GM12873 (cell line): Measurements from ENCODE around the gene ADPRH.

Experiments
- TF ChIP-seq, protein P1 (sequence below): IDR thresholded peaks from 2 replicates; pipeline ENCODE4 v1.5.1; 2012; ENCODE audit warnings: low read depth, mild to moderate bottlenecking, moderate library complexity, low read length, control low read depth; ENCODE audit not compliant: insufficient read depth; ENCODE audit errors: missing control alignments

Gene ADPRH

GRCh38 chr3:119611664-119612063 is 32.4 kb downstream of the ADPRH start:
- TF ChIP-seq, protein P1, sequence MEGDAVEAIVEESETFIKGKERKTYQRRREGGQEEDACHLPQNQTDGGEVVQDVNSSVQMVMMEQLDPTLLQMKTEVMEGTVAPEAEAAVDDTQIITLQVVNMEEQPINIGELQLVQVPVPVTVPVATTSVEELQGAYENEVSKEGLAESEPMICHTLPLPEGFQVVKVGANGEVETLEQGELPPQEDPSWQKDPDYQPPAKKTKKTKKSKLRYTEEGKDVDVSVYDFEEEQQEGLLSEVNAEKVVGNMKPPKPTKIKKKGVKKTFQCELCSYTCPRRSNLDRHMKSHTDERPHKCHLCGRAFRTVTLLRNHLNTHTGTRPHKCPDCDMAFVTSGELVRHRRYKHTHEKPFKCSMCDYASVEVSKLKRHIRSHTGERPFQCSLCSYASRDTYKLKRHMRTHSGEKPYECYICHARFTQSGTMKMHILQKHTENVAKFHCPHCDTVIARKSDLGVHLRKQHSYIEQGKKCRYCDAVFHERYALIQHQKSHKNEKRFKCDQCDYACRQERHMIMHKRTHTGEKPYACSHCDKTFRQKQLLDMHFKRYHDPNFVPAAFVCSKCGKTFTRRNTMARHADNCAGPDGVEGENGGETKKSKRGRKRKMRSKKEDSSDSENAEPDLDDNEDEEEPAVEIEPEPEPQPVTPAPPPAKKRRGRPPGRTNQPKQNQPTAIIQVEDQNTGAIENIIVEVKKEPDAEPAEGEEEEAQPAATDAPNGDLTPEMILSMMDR, result no peak

DNA sequence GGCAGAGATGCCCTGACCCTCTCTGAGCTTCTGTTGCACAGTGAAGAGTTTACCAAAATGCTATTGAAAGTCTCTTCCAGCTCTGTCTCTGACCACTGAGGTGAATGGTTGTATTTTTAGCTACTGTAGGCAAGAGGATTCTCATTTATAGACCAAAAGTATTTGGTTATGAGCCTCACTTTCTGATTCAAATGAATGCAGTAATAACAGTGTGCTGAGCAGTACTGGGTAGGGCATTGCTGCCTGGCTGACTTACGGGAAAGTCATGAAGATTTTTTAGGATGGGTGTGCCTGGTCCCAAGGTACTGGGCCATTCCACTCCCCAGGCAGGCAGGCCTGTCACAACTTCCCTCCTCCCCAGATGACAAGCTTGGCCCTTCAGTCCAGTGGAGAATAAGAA is 33.9 kb downstream of the ADPRH start:
- TF ChIP-seq, protein P1, result no peak

GRCh38 chr3:119613872-119614271 is 34.6 kb downstream of the ADPRH start:
- TF ChIP-seq, protein P1, result no peak

DNA sequence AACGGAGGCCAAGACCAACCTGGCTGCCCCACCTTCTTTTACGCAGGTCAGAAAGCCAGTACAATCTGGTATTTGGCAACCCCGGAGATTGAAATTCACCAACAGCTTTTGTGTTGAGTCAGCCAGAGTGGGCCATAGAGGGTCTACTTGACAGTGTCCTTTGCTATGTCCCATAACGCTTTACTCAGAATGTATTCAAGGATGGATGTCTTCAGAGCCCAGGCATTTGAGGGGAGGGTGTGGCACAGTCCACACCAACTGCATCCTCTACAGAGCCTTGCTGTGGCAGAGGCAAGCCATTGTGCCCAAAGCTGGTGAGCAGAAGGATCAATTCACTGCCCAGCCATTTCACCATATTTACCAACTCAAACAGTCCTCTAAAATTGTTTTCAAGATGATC is 36.8 kb downstream of the ADPRH start:
- TF ChIP-seq, protein P1, result no peak

DNA sequence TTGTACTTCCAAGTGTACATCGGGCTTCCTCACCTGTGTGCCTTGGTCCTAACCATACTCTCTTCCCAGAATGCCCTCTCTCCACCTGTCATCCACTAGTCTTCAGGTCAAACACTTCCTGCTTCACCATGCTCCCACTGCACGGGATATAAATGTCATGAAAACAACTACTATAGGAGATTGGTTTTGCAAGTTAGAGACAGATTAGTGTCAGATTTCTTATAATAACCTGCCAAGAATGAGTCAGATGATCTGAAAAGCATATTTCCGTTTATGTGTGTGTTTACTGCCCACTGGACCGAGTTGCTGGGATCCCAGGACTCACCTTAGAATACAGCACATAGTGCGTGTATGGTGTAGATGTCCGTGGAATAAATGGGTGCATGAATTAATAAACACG is 39.8 kb downstream of the ADPRH start:
- TF ChIP-seq, protein P1, result no peak

DNA sequence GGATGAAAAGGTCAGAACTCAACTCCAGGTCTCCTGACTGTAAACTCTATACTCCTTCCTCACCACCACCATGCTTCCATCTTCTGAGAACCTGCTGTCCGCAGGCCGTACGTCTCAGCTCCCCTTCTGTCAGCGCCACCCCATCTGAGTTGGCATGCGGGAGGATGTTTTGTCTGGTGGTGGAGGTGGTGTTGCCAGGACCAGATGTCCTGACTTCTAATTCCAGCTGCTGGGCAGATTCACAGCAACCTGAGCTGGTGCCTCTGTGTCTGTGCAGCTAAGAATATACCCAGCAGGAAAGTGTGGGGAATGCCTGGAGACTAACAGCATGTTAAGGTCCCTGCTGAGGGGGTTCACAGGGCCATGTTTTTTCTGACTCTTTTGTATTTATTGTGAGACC is 41.6 kb downstream of the ADPRH start:
- TF ChIP-seq, protein P1, result no peak

DNA sequence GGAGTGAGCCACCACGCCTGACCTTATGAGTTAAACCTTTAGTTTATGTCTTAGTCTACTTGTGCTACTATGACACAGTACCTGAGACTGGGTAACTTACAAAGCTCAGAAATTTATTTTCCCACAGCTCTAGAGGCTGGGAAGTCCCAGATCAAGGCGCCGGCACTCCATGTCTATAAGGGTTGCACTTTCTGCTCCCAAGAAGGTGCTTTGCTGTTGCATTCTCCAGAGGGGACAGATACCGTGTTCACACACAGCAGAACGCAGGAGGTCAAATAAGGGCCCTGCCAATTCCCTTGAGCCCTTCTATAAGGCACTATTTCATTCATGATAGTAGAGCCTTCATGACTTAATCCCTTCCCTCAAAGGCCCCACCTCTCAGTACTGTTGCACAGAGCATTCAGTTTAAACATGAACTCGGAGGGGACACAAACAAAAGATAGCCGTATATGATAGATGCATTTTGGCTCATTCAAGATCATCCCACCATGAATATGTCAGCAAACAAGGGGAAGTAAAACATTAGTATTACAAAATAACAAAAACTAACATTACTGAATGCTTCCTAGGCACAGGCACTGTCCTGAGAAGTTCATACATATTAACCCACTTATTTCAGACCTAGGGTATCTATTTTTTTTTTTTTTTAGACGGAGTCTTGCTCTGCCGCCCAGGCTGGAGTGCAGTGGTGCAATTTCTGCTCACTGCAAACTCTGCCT is 44.9 kb downstream of the ADPRH start:
- TF ChIP-seq, protein P1, result no peak
